Stomach (tissue), 9 donors: Measurements from ENCODE around the gene OLFML1. TPM values are rescaled to one million over a fixed set of nuclear protein-coding genes. Genes with fewer than 3 reads are reported as not detected.
A peak's percentile ranks its signal among the peaks of the same experiment; 100 is the strongest.

ENCODE experiments used
- DNase-seq, 2 donors: peaks; one replicate each; pipeline versions ENCODE4 v3.0.0 to v3.0.0-alpha.2; 2013 to 2019
- H3K27ac ChIP-seq, 5 donors: fragments of 200-600 bp in 4 of 5; sonication (generic) in 4 of 5; one replicate each; pipeline ENCODE4 v1.5.1; 2013 to 2019; ENCODE audit warnings: mild to moderate bottlenecking in 1 of 5, moderate library complexity in 1 of 5
- H3K27me3 ChIP-seq, 3 donors: fragments of 200-600 bp; sonication (generic); one replicate each; pipeline ENCODE4 v1.5.1; 2017 to 2019; ENCODE audit warnings: mixed run types in 1 of 3
- H3K36me3 ChIP-seq, 4 donors: fragments of 200-600 bp; sonication (generic); 1 replicate in 3 of 4; 2 replicates in 1 of 4; pipeline ENCODE4 v1.5.1; 2016 to 2019
- H3K4me1 ChIP-seq, 4 donors: fragments of 200-600 bp; sonication (generic); one replicate each; pipeline ENCODE4 v1.5.1; 2016 to 2019
- H3K4me3 ChIP-seq, 4 donors: fragments of 200-600 bp; sonication (generic) in 3 of 4; one replicate each; pipeline ENCODE4 v1.5.1; 2016 to 2019; ENCODE audit warnings: mild to moderate bottlenecking in 1 of 4
- H3K9me3 ChIP-seq, 4 donors: fragments of 200-600 bp; sonication (generic); one replicate each; pipeline ENCODE4 v1.5.1; 2016 to 2019
- EP300 ChIP-seq: sonication (generic); formaldehyde crosslinking; IDR thresholded peaks from one replicate; pipeline ENCODE4 v1.6.1; 2017; ENCODE audit warnings: antibody characterized with exemption
- POLR2A ChIP-seq, 4 donors: fragments of 450-650 bp; IDR thresholded peaks; one replicate each; pipeline ENCODE4 v1.6.1; 2016; ENCODE audit warnings: antibody characterized with exemption in 4 of 4, control low read depth in 2 of 4, mild to moderate bottlenecking in 1 of 4, moderate library complexity in 1 of 4
- POLR2AphosphoS5 ChIP-seq, 3 donors: sonication (generic); formaldehyde crosslinking; IDR thresholded peaks; one replicate each; pipeline ENCODE4 v1.6.1; 2016; ENCODE audit warnings: antibody characterized with exemption in 3 of 3
- WGBS, 5 donors: extraction: QIAGEN DNeasy Blood & Tissue Kit in 3 of 5; methylation state at CpG; one replicate each; pipeline versions ENCODE4 v1.1.5 to v1.1.7; 2013 to 2018; 5-methylcytosine and 5-hydroxymethylcytosine counted together
- intact Hi-C: fragments of 100-400 bp; cut with DNase I; formaldehyde crosslinking; loops from one replicate; pipeline ENCODE4 v1.15.1; 2023; ENCODE audit warnings: low total_unique reads
- polyA plus RNA-seq, 3 donors: library from polyadenylated mRNA; stranded (reverse); fragments of 200-250 nt; gene quantifications; one replicate each; pipeline ENCODE4 v1.2.3, GENCODE V29; 2013
- total RNA-seq, 5 donors: library from RNA; depleted of rRNA; stranded (reverse); fragments of >200 nt; gene quantifications; one replicate each; pipeline versions ENCODE4 v1.1.0 to v1.2.3, GENCODE V29; 2014 to 2016
- TF ChIP-seq, protein P1 (sequence below), 7 experiments: fragments of 450-650 bp in 4 of 7; fragments of 200-600 bp in 3 of 7; sonication (generic) in 3 of 7; IDR thresholded peaks; one replicate each; pipeline ENCODE4 v1.5.1; 2016 to 2019; ENCODE audit warnings: antibody characterized with exemption in 7 of 7, control low read depth in 2 of 7, mild to moderate bottlenecking in 1 of 7
- donor health status: healthy with polysubstance abuse.
- donor health status: Bipolar disorder and iron deficiency.
- donor health status: healthy.

Gene OLFML1
- total and polyA plus RNA-seq, 8 donors, result 0.90 to 14.9 (median 2.6) TPM; not detected in 3

DNA sequence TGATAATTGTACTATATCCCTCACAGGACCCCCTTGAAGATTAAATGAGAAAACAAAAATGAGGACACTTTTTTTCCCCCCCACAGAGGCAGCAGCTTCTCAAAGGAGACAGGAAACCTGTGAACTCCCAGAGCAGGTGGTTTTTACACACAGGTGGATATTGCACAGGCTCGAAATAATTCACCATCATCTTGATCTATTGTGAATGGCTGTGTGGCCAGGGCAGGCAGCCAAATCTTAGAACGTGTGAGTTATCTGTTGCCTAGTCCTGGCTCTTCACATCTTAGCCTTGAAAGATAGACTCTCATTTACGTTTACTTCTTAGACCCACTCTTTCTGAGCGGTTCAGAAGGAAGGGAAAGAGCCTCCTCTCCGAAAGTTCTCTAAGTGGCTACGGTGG is 52.0 kb downstream of the OLFML1 start:
- Histone ChIP-seq H3K27me3 (no peaks in the 10 kb centered on the region), H3K4me1 (peaks cover 36 to 62% (median 46%) of the 10 kb centered on the region in 4 donors), H3K9me3 (no peaks in the 10 kb centered on the region), H3K27ac (no peak overlapping the region), H3K36me3 (no peaks in the 10 kb centered on the region), H3K4me3 (no peak overlapping the region)
- TF ChIP-seq EP300 (no peak), POLR2A (IDR thresholded peaks at IDR 0.05) (no peak), POLR2AphosphoS5 (IDR thresholded peaks at IDR 0.05) (no peak)
- TF ChIP-seq, protein P1, sequence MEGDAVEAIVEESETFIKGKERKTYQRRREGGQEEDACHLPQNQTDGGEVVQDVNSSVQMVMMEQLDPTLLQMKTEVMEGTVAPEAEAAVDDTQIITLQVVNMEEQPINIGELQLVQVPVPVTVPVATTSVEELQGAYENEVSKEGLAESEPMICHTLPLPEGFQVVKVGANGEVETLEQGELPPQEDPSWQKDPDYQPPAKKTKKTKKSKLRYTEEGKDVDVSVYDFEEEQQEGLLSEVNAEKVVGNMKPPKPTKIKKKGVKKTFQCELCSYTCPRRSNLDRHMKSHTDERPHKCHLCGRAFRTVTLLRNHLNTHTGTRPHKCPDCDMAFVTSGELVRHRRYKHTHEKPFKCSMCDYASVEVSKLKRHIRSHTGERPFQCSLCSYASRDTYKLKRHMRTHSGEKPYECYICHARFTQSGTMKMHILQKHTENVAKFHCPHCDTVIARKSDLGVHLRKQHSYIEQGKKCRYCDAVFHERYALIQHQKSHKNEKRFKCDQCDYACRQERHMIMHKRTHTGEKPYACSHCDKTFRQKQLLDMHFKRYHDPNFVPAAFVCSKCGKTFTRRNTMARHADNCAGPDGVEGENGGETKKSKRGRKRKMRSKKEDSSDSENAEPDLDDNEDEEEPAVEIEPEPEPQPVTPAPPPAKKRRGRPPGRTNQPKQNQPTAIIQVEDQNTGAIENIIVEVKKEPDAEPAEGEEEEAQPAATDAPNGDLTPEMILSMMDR (IDR thresholded peaks at IDR 0.05), result no peak
- intact Hi-C loops, result no loop called here
- WGBS, 5 donors, result 64 to 77% (median 75%) methylated on average over 6 of the region's 6 CpGs
- DNase-seq, result no peak

DNA sequence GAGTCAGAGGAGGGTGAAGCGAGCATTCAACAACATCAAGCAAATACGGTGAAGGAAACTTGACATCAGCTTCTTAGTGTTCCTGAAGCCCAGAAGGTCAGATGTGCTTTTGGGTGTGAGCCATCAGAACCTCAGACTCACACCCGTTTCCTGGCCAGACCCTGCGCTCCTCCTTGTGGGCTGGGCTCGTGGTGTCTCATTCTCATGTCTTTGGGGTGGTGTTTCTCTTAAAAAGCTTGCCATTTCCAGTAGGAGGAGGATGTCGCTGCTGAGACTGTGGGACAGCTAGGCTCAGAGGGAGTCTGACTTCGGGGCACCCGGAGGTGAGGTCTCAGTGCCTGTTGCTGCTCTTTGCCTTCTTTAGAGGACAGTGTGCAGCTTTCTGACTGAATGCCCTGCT is 52.7 kb downstream of the OLFML1 start:
- Histone ChIP-seq H3K4me3 (no peak overlapping the region), H3K4me1 (peaks cover 34 to 54% (median 40%) of the 10 kb centered on the region in 4 donors), H3K27ac (peak overlapping the region in 4 of 5 donors; percentile 9 to 46 (median 24)), H3K36me3 (no peaks in the 10 kb centered on the region), H3K9me3 (no peaks in the 10 kb centered on the region), H3K27me3 (no peaks in the 10 kb centered on the region)
- intact Hi-C loops, result no loop called here
- TF ChIP-seq, protein P1 (IDR thresholded peaks at IDR 0.05), result no peak
- no peak for TF ChIP-seq POLR2A (IDR thresholded peaks at IDR 0.05)
- no peak for TF ChIP-seq POLR2AphosphoS5 (IDR thresholded peaks at IDR 0.05)
- no peak for TF ChIP-seq EP300
- no peak for DNase-seq
- WGBS, 5 donors, result 53 to 79% (median 71%) methylated on average over 8 of the region's 8 CpGs

DNA sequence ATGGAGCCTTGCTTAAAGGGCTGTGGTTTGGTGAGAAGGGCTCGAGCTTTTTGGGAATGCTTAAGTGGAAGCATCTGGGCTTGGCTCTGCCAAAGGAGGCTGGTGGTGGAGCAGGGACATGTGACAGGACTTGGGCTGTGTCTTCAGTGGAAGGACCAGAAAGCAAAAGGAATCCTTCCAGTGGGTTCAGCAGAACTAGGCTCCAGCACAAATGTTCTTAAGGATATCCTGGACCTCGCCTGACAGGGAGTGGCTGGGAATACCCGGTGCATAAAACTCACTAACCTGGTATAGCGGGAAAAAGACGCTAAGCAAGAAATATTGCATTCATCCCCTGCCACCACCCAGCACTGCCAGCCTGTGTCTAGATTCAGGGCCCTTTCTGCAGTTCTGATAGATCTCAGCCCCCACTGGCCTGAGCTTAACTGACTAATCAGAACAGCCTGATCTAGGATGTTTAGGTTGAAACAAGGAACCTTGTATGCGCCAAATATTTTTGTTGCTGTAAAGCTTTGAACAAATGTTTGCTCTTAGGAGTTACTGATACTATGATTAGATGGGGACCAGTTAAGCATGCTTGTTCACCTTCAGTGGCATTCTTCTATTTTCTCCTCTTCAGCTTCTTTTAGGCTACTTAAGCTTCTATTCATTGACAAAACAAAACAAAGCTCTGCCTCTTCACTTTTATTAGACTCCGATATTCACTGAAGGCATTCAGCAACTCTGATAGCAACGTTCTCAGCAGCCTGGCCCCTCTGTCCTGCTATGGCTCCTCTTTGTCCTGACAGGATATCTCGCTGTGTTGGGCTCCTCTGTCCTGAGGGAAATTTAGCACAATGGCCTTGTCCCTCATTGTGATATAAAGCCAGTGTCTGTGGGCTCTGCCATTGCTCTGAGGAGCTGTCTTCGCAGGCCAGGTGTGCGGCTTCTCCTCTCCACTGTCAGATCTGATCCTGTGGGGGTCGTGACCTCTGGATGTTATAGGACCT is 53.5 kb downstream of the OLFML1 start:
- H3K9me3 ChIP-seq, result no peaks in the 10 kb centered on the region
- no peaks in the 10 kb centered on the region for H3K36me3 ChIP-seq
- peaks cover 28 to 47% (median 35%) of the 10 kb centered on the region in 4 donors for H3K4me1 ChIP-seq
- H3K4me3 ChIP-seq, result no peak overlapping the region
- 50 to 71% (median 57%) methylated on average over 10 to 12 of the region's 12 CpGs for WGBS, 5 donors
- peak in 1 of 2 donors; percentile 34 for DNase-seq
- peak overlapping the region in 4 of 5 donors; percentile 10 to 47 (median 42) for H3K27ac ChIP-seq
- intact Hi-C loops, result no loop called here
- TF ChIP-seq, protein P1 (IDR thresholded peaks at IDR 0.05), result no peak
- no peak for TF ChIP-seq EP300
- no peak for TF ChIP-seq POLR2A (IDR thresholded peaks at IDR 0.05)
- no peak for TF ChIP-seq POLR2AphosphoS5 (IDR thresholded peaks at IDR 0.05)
- no peaks in the 10 kb centered on the region for H3K27me3 ChIP-seq

DNA sequence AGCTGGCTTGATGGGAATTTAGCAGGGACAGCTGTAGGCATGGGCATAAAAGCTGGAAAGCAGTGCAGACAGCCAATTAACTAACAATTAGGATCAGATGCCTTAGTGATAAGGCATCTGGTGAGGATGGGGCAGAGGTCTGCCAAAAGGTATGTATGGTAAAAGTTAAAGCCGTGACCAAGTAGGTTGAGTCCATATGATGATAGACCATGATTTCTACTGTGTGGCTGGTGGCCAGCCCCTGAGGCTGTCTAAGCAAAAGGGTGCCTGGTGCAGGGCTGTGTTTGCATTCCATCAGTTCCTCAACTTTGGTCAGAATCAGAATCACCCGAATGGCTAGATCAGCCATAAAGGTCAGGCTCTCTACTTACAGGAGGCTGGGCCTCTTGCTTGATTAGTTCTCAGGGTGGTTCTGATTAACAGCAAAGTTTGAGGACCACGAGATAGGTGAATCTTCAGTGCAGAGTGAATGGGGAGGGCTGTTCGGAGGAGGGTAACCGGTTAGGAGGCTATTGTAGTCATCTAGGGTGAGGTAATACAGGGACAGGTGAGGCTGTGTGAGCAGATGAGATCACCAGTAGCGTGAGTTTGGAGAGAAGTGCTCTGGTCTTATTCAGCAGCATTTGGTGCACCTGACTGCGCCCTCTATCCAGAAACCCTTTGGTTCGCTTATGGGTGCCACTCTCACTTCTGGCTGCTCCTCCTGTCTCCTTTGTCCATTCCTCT is 55.7 kb downstream of the OLFML1 start:
- Histone ChIP-seq H3K36me3 (no peaks in the 10 kb centered on the region), H3K27ac (no peak overlapping the region), H3K27me3 (no peaks in the 10 kb centered on the region), H3K9me3 (no peaks in the 10 kb centered on the region), H3K4me1 (peaks cover 17 to 28% (median 25%) of the 10 kb centered on the region in 4 donors), H3K4me3 (no peak overlapping the region)
- intact Hi-C loops, result no loop called here
- TF ChIP-seq EP300, result no peak
- TF ChIP-seq POLR2AphosphoS5 (IDR thresholded peaks at IDR 0.05), result no peak
- TF ChIP-seq POLR2A (IDR thresholded peaks at IDR 0.05), result no peak
- TF ChIP-seq, protein P1 (IDR thresholded peaks at IDR 0.05), result no peak
- 79 to 87% (median 82%) methylated on average over 8 of the region's 8 CpGs for WGBS, 5 donors
- DNase-seq, result no peak
